DOHH2 (cell line): ENCODE data around the gene ST7.

Experiments used
- H3F3A ChIP-seq: fragments of 200-600 bp; sonication (generic), shearing (Covaris generic); 2 replicates; pipeline ENCODE4 v1.6.0; 2016; ENCODE audit warnings: antibody characterized with exemption, mild to moderate bottlenecking; ENCODE audit not compliant: control insufficient read depth, insufficient read depth
- H3K27ac ChIP-seq: fragments of 200-600 bp; sonication (generic); 2 replicates; pipeline ENCODE4 v1.5.1; 2014; ENCODE audit warnings: low read depth, mild to moderate bottlenecking, low read length, moderate library complexity
- H3K27me3 ChIP-seq: fragments of 200-600 bp; sonication (generic); 2 replicates; pipeline ENCODE4 v1.6.1; 2014; ENCODE audit warnings: mild to moderate bottlenecking, low read length, mixed read lengths; ENCODE audit not compliant: control insufficient read depth
- H3K36me3 ChIP-seq: fragments of 200-600 bp; sonication (generic); 2 replicates; pipeline ENCODE4 v1.6.1; 2014; ENCODE audit warnings: mild to moderate bottlenecking, low read length, moderate library complexity, mixed read lengths; ENCODE audit not compliant: control insufficient read depth
- H3K4me1 ChIP-seq: fragments of 200-600 bp; sonication (generic); 2 replicates; pipeline ENCODE4 v1.6.1; 2014; ENCODE audit warnings: mild to moderate bottlenecking, low read length, mixed read lengths; ENCODE audit not compliant: control insufficient read depth
- H3K4me2 ChIP-seq: fragments of 200-600 bp; sonication (generic); 2 replicates; pipeline ENCODE4 v1.6.0; 2014; ENCODE audit warnings: mild to moderate bottlenecking, low read length, moderate library complexity
- H3K4me3 ChIP-seq: fragments of 200-600 bp; sonication (generic); 2 replicates; pipeline ENCODE4 v1.5.1; 2014; ENCODE audit warnings: mild to moderate bottlenecking, low read length, mixed read lengths
- H3K79me2 ChIP-seq: fragments of 200-600 bp; sonication (generic); 2 replicates; pipeline ENCODE4 v1.6.1; 2014; ENCODE audit warnings: mild to moderate bottlenecking, low read length, mixed read lengths; ENCODE audit not compliant: control insufficient read depth
- H3K9me2 ChIP-seq: fragments of 200-600 bp; sonication (generic); replicated peaks from 2 replicates; pipeline ENCODE4 v1.6.1; 2014; ENCODE audit warnings: mild to moderate bottlenecking, low read length, mixed read lengths; ENCODE audit not compliant: control insufficient read depth
- H3K9me3 ChIP-seq: fragments of 200-600 bp; sonication (generic); 2 replicates; pipeline ENCODE4 v1.6.1; 2014; ENCODE audit warnings: antibody characterized with exemption, low read length, mixed read lengths; ENCODE audit not compliant: control insufficient read depth, insufficient read depth
- H4K20me1 ChIP-seq: fragments of 200-600 bp; sonication (generic); 2 replicates; pipeline ENCODE4 v1.6.0; 2014; ENCODE audit warnings: low read depth, mild to moderate bottlenecking, antibody characterized with exemption, low read length, moderate library complexity; ENCODE audit not compliant: control insufficient read depth, insufficient read depth
- CTCF ChIP-seq: fragments of 200-600 bp; sonication (generic); IDR thresholded peaks from one replicate; pipeline ENCODE4 v1.5.1; 2014; ENCODE audit warnings: antibody characterized with exemption, mild to moderate bottlenecking, low read depth, low read length; ENCODE audit not compliant: poor library complexity, severe bottlenecking
- EZH2phosphoT487 ChIP-seq: fragments of 200-600 bp; sonication (generic); IDR thresholded peaks from 2 replicates; pipeline ENCODE4 v1.6.1; 2017; ENCODE audit warnings: borderline replicate concordance, mild to moderate bottlenecking, antibody characterized with exemption, low read length, moderate library complexity, mixed read lengths

The ST7 gene

GRCh38 chr7:117077658-117078057 is 124.4 kb downstream of the ST7 start:
- Histone ChIP-seq H3F3A (no peaks in the 10 kb centered on the region), H3K9me2 (no peaks in the 10 kb centered on the region), H3K79me2 (no peaks in the 10 kb centered on the region), H3K27ac (no peak overlapping the region), H3K4me1 (no peaks in the 10 kb centered on the region), H3K27me3 (no peaks in the 10 kb centered on the region), H3K36me3 (no peaks in the 10 kb centered on the region), H3K4me3 (no peak overlapping the region), H4K20me1 (no peaks in the 10 kb centered on the region), H3K9me3 (peaks cover 9% of the 10 kb centered on the region; the same call in 1 of the 2 replicates), H3K4me2 (no peak overlapping the region)
- TF ChIP-seq CTCF (no peak), EZH2phosphoT487 (no peak)

GRCh38 chr7:117082647-117083046 is 129.3 kb downstream of the ST7 start:
- no peaks in the 10 kb centered on the region for H3F3A ChIP-seq
- no peak for TF ChIP-seq CTCF
- TF ChIP-seq EZH2phosphoT487: no peak
- H3K9me3 ChIP-seq: no peaks in the 10 kb centered on the region
- no peaks in the 10 kb centered on the region for H3K9me2 ChIP-seq
- H3K27ac ChIP-seq: no peak overlapping the region
- no peak overlapping the region for H3K4me2 ChIP-seq
- H3K36me3 ChIP-seq: no peaks in the 10 kb centered on the region
- H3K4me1 ChIP-seq: no peaks in the 10 kb centered on the region
- H3K79me2 ChIP-seq: no peaks in the 10 kb centered on the region
- H3K27me3 ChIP-seq: no peaks in the 10 kb centered on the region
- H4K20me1 ChIP-seq: no peaks in the 10 kb centered on the region
- no peak overlapping the region for H3K4me3 ChIP-seq

- Histone ChIP-seq H3K79me2 (no peaks in the 10 kb centered on the region), H3F3A (no peaks in the 10 kb centered on the region), H4K20me1 (no peaks in the 10 kb centered on the region), H3K4me2 (no peak overlapping the region), H3K9me2 (no peaks in the 10 kb centered on the region), H3K36me3 (no peaks in the 10 kb centered on the region), H3K9me3 (no peaks in the 10 kb centered on the region), H3K27ac (no peak overlapping the region), H3K4me1 (no peaks in the 10 kb centered on the region), H3K4me3 (no peak overlapping the region), H3K27me3 (no peaks in the 10 kb centered on the region)
- TF ChIP-seq CTCF: no peak
- TF ChIP-seq EZH2phosphoT487: no peak
These were observed 130.3 kb downstream of the ST7 start for GRCh38 chr7:117083648-117084047.

GRCh38 chr7:117084286-117084685 is 131.0 kb downstream of the ST7 start:
- H4K20me1 ChIP-seq: no peaks in the 10 kb centered on the region
- no peaks in the 10 kb centered on the region for H3K4me1 ChIP-seq
- no peak overlapping the region for H3K4me3 ChIP-seq
- H3F3A ChIP-seq: no peaks in the 10 kb centered on the region
- H3K79me2 ChIP-seq: no peaks in the 10 kb centered on the region
- no peaks in the 10 kb centered on the region for H3K27me3 ChIP-seq
- no peaks in the 10 kb centered on the region for H3K9me2 ChIP-seq
- H3K4me2 ChIP-seq: no peak overlapping the region
- no peak overlapping the region for H3K27ac ChIP-seq
- TF ChIP-seq CTCF (no peak), EZH2phosphoT487 (no peak)
- no peaks in the 10 kb centered on the region for H3K36me3 ChIP-seq
- H3K9me3 ChIP-seq: no peaks in the 10 kb centered on the region
